Pons (tissue), 1 donor: ENCODE results near the gene AMIGO3.

Experiments used
- DNase-seq: peaks from one replicate; pipeline ENCODE4 v3.0.0-alpha.2; 2016; ENCODE audit warnings: low spot score

Gene AMIGO3

DNA sequence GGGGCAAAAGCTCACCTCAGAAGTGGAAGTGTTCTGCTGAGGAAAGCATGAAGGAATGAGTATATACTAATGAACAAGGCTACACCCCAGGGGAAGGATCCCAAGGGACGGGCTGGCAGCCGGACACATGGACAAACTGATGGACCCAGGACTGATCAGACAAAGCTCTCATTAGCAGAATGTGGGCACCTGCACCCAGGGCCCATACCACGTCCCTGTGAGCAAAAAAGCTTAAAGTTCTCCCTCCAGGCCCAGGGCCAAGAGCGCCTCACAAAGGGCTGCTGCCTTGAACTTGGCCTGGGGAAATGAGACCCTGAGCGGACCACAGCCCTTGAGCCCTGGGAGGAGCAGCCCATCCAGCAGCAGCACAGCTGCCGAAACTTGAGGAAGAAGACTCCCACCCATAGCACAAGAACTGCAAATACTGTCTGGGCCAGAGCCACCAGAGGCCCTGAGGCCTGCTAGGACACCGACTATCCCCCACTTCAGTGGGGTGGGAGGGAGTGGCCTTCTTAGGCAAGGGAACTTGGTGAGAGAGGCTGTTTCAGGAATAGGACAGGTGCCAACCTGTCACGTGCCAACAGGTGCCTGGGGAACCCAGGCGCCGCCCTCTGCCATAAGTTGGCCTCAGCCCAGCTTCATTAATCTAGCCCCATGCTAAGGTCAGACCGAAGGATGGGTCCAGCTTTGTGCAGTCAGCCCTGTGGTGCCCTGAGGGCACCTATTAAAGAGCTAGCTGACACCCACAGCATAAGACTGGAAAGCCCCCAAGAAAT is 6.6 kb upstream of the AMIGO3 start:
- no peak for DNase-seq

DNA sequence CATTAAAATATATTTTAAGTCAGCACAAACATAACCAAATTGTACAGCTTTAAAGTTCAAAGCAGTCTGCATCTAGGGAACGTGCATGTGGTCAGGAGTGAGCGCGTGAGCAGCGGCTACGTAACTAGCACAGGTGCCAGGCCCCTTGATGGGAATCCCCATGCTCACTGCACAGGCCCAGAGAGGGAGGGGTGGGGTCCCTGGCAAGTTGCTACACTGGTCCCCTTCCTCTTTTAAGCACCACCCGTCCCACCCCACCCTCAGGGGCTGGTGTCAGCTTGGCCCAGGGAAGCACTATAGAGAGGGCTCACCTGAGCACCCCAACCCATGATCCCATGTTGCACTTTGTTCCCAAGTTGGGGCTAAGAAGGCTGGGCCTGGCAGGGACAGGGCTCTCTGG is 5.1 kb upstream of the AMIGO3 start:
- DNase-seq, result no peak

- peak; percentile 92 for DNase-seq
Measured at GRCh38 chr3:49723628-49724551, 4.4 kb upstream of the AMIGO3 start, which contains the start of gene GMPPB. TSS of gene GMPPB (minus strand) at chr3:49723951. CDS start at chr3:49723726, 225 bp downstream.

- no peak for DNase-seq
Measured at GRCh38 chr3:49723296-49723627, 3.8 kb upstream of the AMIGO3 start.

GRCh38 chr3:49722896-49723295 is 3.4 kb upstream of the AMIGO3 start:
- no peak for DNase-seq

DNA sequence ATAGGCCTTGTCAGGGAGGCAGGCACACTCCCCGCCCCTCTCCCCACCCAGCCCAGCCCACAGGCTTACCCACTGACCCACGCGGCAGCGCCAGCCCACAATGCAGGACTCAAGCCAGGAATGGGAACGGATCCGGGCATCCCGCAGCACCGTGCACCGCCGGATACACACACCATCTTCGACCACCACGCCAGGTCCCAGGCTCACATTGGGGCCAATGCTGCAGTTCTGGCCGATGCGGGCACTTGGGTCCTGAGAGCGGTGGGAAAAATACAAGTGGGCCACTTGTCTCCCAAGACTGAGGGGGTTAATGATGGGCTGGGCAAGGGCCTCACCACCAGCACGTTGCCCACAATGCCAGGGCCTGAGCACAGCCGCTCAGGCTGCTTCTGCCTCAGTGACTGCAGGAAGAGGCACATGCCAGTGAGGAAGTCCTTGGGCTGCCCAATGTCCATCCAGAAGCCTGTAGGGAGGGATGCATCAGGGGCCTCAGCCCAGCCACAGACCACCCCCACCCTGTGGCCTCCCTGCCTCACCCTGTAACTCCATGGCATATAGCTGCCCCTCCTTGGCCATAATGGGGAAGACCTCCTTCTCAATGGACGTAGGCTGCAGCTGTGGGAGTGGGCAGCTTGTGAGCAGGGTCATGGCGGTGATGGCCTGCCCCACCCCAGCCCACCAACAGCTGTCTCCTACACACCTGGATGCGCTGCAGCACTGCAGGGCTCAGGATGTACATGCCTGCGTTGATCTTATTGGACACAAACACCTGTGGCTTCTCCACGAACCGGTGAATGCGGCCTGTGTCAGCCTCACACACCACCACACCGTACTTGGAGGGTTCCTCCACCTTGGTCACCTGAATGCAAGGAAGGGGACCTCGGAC is 2.7 kb upstream of the AMIGO3 start:
- no peak for DNase-seq

GRCh38 chr3:49721596-49721895 is 2.1 kb upstream of the AMIGO3 start:
- no peak for DNase-seq

GRCh38 chr3:49720855-49721595 is 1.5 kb upstream of the AMIGO3 start:
- DNase-seq, result no peak

DNA sequence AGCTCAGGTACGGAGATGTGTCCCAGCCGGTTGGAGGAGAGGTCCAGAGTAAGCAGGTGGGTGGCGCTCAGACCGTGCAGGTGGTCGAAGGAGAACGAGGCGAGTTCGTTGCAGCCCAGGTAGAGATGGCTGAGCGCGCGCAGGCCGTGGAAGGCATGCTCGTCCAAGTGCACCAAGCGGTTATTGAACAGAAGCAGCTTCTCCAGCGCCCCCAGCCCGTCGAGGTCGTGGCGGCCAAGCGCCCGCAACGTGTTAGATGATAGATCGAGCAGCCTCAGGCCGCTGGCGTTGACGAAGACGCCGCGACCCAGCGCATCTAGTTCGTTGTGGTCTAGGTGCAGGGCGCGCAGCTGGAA is 648 bp downstream of the AMIGO3 start:
- DNase-seq, result no peak

DNA sequence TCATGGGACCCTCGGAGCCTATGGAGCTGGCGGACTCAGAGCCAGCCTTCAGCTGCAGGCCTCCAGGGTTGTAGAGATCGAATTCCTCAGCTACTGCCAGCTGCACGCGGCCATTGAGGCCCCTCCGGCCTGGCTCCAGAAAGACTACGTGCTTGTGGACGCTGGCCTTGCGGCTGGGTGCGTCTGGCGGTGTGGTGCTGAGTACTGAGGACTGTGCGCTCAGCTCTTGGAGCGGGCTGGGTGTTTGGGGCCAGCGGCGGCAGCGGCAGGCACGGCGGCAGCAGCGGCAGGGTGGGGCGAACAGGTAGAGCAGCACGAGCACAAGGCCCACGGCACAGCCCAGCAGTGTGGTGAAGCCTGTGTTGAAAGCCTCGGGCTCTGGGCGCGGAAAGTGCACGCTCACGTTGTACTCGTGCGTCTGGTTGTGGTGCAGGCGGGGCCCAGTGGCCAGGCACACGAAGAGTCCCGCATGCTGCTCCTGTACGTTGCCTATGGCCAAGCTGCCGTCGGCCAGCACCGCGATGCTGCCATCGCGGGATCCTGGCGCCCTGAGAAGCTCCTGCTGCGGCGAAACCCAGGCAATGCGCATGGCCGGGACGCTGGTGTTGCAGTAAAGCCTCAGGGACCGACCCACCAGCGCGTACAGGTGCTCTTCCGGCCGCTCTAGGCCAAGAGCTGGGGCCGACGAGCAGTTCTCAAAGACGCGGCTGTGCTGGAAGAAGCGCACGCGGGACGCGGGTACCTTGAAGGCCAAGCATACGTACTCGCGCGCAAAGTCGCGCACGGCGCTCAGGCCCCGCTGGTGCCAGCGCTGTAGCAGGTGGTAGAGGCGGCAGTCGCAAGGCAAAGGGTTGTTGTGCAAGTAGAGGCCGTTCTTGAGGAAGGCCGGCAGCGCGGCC is 1.3 kb downstream of the AMIGO3 start:
- DNase-seq, result no peak

- DNase-seq, result no peak
Measured at GRCh38 chr3:49717211-49717958, 2.1 kb downstream of the AMIGO3 start.

GRCh38 chr3:49716691-49717210 is 2.7 kb downstream of the AMIGO3 start:
- no peak for DNase-seq

DNA sequence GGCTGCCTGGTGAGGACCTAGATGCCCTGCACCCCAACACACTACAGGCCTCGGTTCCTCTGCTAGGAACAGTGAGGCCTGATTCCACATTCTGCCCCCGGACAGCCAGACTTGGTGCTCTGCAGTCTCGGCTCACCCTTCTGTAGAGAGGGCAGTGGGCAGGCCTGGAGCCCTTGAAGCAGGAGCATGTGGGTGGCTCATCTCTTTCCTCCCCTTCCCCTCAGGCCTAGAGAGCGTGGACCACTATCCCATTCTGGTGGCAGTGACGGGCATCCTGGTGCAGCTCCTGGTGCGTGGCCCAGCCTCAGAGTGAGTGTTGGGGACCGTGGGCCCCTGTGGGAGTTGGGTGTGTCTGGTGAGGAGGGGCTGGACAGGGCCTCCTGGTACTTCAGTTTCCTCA is 3.3 kb downstream of the AMIGO3 start:
- DNase-seq, result no peak

GRCh38 chr3:49715611-49716121 is 3.8 kb downstream of the AMIGO3 start:
- no peak for DNase-seq

DNA sequence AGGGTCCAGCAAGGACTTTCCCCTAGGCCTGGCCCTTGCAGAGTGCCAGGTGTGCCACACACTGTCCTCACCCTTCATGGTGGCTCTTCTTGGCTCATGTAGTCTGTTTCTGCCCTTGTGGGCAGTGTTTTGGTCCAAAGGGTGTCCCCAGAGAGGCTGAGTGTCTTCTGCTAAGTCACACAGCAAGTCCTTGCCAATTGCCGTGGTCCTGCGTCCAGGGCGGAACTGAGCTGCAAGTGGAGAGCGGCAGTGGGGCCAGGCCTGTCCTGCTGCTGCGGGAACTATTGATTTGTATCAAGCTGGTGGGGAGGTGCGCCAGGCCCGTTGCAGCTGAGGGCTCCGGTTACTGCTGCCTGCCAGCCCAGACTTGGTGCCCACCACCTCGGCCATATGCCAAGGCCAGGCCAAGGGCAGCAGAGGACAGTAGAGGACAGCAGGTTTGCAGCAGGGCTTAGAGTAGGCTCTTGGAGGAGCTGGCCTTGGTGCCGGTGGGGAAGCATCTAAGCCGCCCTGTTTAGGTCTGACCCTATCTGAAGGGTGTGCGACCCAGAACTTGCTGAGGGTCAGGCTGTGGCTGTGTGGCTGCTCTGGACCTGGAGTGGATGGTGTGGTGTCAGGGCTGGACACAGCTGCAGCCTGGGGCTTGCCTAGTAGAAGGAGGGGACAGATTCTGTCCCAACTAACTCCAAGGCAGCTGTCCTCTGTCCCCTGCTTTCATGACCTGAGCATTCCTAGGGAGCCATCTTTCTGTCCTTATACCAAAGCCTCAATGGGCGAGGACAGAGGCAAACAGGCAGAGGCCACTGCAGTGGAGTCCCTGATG is 4.5 kb downstream of the AMIGO3 start:
- no peak for DNase-seq

DNA sequence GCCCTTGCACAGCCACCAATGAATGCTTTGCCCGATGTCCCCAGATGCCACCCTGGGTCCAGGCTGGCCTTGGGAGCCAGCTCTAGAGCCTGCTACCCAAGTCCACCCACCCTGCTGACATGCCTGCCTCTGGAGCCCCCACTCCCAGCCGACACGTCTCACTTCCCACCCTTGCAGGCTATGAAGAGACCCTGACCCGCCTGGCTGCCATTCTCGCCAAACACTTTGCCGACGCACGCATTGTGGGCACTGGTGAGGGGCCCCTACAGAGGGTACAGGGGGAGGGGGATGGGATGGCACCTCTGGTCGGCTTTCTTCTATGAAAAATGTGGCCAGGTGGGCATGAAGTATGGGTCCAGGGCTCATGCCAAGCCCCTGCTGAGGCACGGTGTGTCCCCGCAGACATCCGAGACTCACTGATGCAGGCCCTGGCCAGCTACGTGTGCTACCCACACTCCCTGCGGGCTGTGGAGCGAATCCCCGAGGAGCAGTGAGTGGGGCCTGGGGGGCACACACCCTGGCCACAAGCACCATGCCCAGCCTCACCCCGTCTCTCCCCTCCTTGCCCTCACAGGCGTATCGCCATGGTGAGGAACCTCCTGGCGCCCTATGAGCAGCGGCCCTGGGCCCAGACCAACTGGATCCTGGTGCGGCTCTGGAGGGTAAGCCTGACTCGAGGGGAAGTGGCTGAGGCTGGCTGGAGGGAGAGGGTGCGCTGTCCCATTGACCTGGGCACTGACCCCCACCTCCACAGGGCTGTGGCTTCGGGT is 6.0 kb downstream of the AMIGO3 start:
- no peak for DNase-seq

GRCh38 chr3:49712631-49713317 is 6.7 kb downstream of the AMIGO3 start:
- DNase-seq, result no peak
